Measurements from ENCODE around the gene UBE3B. TPM values are rescaled to one million over a fixed set of nuclear protein-coding genes. Genes with fewer than 3 reads are reported as not detected.
A peak's percentile ranks its signal among the peaks of the same experiment; 100 is the strongest.

The UBE3B gene
- total RNA-seq, 1 experiment from 2014 or later: 18.8 TPM

GRCh38 chr12:109560867-109561710 is 83.7 kb downstream of the UBE3B start:
- DNase-seq: no peak
- H3K36me3 ChIP-seq: no peaks in the 10 kb centered on the region
- no peaks in the 10 kb centered on the region for H3K9me3 ChIP-seq
- no peaks in the 10 kb centered on the region for H3K27me3 ChIP-seq
- no peak overlapping the region for H3K4me3 ChIP-seq

GRCh38 chr12:109561711-109562030 is 84.2 kb downstream of the UBE3B start:
- no peaks in the 10 kb centered on the region for H3K9me3 ChIP-seq
- H3K4me3 ChIP-seq: no peak overlapping the region
- H3K36me3 ChIP-seq: no peaks in the 10 kb centered on the region
- DNase-seq: no peak
- no peaks in the 10 kb centered on the region for H3K27me3 ChIP-seq

- no peaks in the 10 kb centered on the region; the same call in 1 of the 2 replicates for H3K36me3 ChIP-seq
- DNase-seq: no peak
- no peak overlapping the region for H3K4me3 ChIP-seq
- no peaks in the 10 kb centered on the region for H3K27me3 ChIP-seq
- H3K9me3 ChIP-seq: no peaks in the 10 kb centered on the region
Observed at GRCh38 chr12:109562871-109563270, 85.4 kb downstream of the UBE3B start.

GRCh38 chr12:109563291-109564284 is 86.2 kb downstream of the UBE3B start:
- H3K4me3 ChIP-seq: no peak overlapping the region
- DNase-seq: no peak
- no peaks in the 10 kb centered on the region for H3K27me3 ChIP-seq
- no peaks in the 10 kb centered on the region; the same call in none of the 2 replicates for H3K36me3 ChIP-seq
- no peaks in the 10 kb centered on the region for H3K9me3 ChIP-seq

GRCh38 chr12:109566424-109566823 is 89.0 kb downstream of the UBE3B start:
- Histone ChIP-seq H3K9me3 (no peaks in the 10 kb centered on the region), H3K36me3 (no peaks in the 10 kb centered on the region; the same call in none of the 2 replicates), H3K4me3 (no peak overlapping the region), H3K27me3 (no peaks in the 10 kb centered on the region)
- DNase-seq: no peak

- DNase-seq: no peak
Observed at GRCh38 chr12:109567296-109567695, 89.9 kb downstream of the UBE3B start.

GRCh38 chr12:109567967-109568366 is 90.5 kb downstream of the UBE3B start:
- no peak for DNase-seq
- H3K4me3 ChIP-seq: no peak overlapping the region
- no peaks in the 10 kb centered on the region; the same call in none of the 2 replicates for H3K36me3 ChIP-seq
- no peaks in the 10 kb centered on the region for H3K9me3 ChIP-seq
- H3K27me3 ChIP-seq: no peaks in the 10 kb centered on the region

More at GRCh38 chr12:109567296-109567695, 89.9 kb downstream of the UBE3B start:
- no peaks in the 10 kb centered on the region; the same call in none of the 2 replicates for H3K36me3 ChIP-seq
- no peaks in the 10 kb centered on the region for H3K9me3 ChIP-seq
- no peaks in the 10 kb centered on the region for H3K27me3 ChIP-seq
- no peak overlapping the region for H3K4me3 ChIP-seq

- H3K36me3 ChIP-seq: no peaks in the 10 kb centered on the region; the same call in none of the 2 replicates
- DNase-seq: no peak
- no peaks in the 10 kb centered on the region for H3K9me3 ChIP-seq
- H3K27me3 ChIP-seq: no peaks in the 10 kb centered on the region
- no peak overlapping the region for H3K4me3 ChIP-seq
Observed at GRCh38 chr12:109568486-109568885, 91.1 kb downstream of the UBE3B start.

GRCh38 chr12:109571773-109572505 is 94.5 kb downstream of the UBE3B start:
- Histone ChIP-seq H3K4me3 (no peak overlapping the region), H3K9me3 (no peaks in the 10 kb centered on the region), H3K27me3 (no peaks in the 10 kb centered on the region), H3K36me3 (peaks cover 7% of the 10 kb centered on the region)
- no peak for DNase-seq

- DNase-seq: no peak
- H3K27me3 ChIP-seq: no peaks in the 10 kb centered on the region
- peaks cover 12% of the 10 kb centered on the region for H3K36me3 ChIP-seq
- H3K4me3 ChIP-seq: peak overlapping the region; percentile 73
- no peaks in the 10 kb centered on the region for H3K9me3 ChIP-seq
Observed at GRCh38 chr12:109572506-109572845, 95.0 kb downstream of the UBE3B start.

- DNase-seq: peak; percentile 98
- no peaks in the 10 kb centered on the region for H3K9me3 ChIP-seq
Observed at GRCh38 chr12:109573029-109573913, 95.8 kb downstream of the UBE3B start, which contains the start of the genes MMAB and MVK. MMAB (minus strand) TSS chr12:109573504; CDS start chr12:109573480, 24 bp downstream. MVK (plus strand) TSS chr12:109573794; CDS start chr12:109574823, 1,029 bp downstream.

GRCh38 chr12:109573914-109574244 is 96.4 kb downstream of the UBE3B start:
- no peak for DNase-seq
- Histone ChIP-seq H3K9me3 (no peaks in the 10 kb centered on the region), H3K27me3 (no peaks in the 10 kb centered on the region), H3K36me3 (peaks cover 12% of the 10 kb centered on the region), H3K4me3 (peak overlapping the region; percentile 73)

More at GRCh38 chr12:109573029-109573913, 95.8 kb downstream of the UBE3B start, which contains the start of the genes MMAB and MVK:
- Histone ChIP-seq H3K4me3 (peak within 1 kb of the TSS; percentile 73), H3K27me3 (no peaks in the 10 kb centered on the region), H3K36me3 (peaks cover 12% of the 10 kb centered on the region)

GRCh38 chr12:109575683-109576082 is 98.2 kb downstream of the UBE3B start:
- Histone ChIP-seq H3K27me3 (no peaks in the 10 kb centered on the region), H3K4me3 (no peak overlapping the region), H3K9me3 (no peaks in the 10 kb centered on the region), H3K36me3 (peaks cover 12% of the 10 kb centered on the region)
- no peak for DNase-seq

GRCh38 chr12:109577311-109577710 is 99.9 kb downstream of the UBE3B start:
- Histone ChIP-seq H3K4me3 (no peak overlapping the region), H3K36me3 (peaks cover 12% of the 10 kb centered on the region), H3K27me3 (no peaks in the 10 kb centered on the region), H3K9me3 (no peaks in the 10 kb centered on the region)
- no peak for DNase-seq

- no peak for DNase-seq
- Histone ChIP-seq H3K27me3 (no peaks in the 10 kb centered on the region), H3K4me3 (no peak overlapping the region), H3K36me3 (peaks cover 12% of the 10 kb centered on the region), H3K9me3 (no peaks in the 10 kb centered on the region)
Observed at GRCh38 chr12:109578330-109578927, 101.0 kb downstream of the UBE3B start.
